NCI-H82 treated with DMSO at 0.1 percent for 48 hours (cell line): Measurements from ENCODE around the gene SMARCA2.
"Not testable (repeated sequence)": the region's sequence is repeated elsewhere in the genome, so short reads cannot be mapped to it uniquely, and the experiment has no call there.

Experiments used
- DNase-seq: peaks from one replicate; lab custom pipeline; 2025; ENCODE audit not compliant: unreplicated experiment; lab: John Stamatoyannopoulos, UW

SMARCA2 gene

DNA sequence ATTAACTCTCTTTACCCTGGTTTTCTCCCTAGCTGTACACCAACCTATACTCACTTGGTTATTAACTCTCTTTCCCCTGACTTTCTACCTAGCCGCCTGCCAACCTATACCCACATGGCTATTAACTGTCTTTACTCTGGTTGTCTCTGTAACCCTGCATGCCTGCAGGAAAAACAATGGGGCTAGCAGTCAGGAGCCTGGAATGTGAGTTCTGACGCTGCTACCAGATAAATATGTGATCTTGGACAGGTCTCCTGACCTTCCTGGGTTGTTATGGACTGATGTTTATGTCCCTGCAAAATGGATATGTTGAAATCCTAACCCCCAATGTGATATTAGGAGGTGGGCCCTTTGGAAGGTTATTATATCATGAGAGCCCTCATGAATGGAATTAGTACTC lies 119.2 kb downstream of the SMARCA2 start:
- no peak for DNase-seq

DNA sequence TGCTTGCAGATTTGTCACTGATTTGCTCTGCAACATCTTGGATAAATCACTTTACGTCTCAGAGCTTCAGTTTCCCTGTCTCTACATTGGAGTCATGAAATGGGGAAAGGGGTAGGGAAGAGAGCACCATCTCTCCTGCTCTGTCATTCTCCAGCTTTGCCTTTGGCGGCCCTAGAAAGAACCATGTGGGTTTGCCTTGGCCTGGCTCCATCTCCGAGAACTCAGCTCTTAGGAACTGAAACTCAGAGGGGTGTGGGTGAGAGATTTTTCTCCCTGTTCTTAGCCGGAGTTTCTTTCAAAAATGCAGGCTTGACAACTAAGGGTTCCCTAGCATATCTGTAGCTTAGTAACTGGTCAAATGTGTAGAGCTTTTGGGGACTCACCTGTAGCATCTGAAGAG lies 123.5 kb downstream of the SMARCA2 start:
- DNase-seq, result no peak

GRCh38 chr9:2140600-2141223 lies 125.6 kb downstream of the SMARCA2 start:
- no peak for DNase-seq

DNA sequence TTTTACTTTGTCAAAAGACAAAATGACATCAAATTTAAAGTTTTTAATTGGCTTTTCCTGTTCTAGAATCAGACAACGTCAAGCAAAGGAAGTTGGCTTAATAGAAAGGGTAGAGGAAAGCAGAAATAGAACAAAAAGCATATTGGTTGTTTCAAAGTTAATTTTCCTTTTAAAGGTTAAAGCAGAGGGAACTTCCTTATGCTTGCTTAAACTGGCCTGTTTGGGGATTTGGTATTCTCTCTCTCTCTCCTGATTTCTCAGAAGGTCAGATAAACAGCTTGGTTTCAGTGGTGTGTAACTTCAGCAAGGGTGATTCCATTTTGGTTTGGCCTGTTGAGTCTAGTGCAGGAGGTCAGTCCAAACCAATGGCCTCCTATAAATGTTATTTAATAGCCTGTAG lies 127.1 kb downstream of the SMARCA2 start:
- no peak for DNase-seq

DNA sequence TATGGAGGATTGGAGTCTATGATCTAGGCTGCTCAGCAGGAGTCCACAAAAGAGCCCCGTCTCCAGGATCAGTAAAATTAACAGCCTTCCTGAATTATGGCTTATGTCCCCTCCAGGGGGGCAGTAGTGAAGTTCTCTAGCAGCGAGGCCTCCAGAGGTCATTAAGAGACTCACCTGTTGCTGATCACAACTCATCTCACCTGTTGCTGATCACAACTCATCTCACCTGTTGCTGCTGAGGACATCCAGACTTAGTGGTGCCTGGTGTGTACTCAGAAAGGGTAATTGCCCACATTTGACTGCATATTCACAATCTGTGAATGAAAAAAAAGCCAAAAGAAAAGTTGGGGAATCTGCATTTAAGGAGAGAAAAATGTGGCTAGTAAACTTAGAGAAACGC lies 129.5 kb downstream of the SMARCA2 start:
- no peak for DNase-seq

DNA sequence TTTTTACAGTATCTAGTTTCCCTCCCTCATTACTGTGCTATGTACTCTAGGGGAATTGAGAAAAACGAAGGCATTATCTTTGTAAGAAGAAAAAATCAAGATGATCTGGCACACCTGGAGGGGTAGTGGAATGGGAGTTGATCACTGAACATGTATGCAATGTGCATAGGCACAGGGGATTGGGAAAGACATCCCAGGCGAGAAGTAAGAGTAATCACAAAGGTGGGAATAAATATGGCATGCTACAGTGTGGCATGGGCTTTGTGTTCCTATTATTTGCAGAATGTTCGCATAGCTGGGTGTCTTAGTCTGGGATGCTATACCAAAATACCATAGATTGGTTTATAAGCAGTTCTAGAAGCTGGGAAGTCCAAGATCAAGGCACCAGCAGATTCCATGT lies 130.6 kb downstream of the SMARCA2 start:
- DNase-seq, result no peak

- not testable (repeated sequence) for DNase-seq
These were observed 131.6 kb downstream of the SMARCA2 start for GRCh38 chr9:2146700-2147099.

DNA sequence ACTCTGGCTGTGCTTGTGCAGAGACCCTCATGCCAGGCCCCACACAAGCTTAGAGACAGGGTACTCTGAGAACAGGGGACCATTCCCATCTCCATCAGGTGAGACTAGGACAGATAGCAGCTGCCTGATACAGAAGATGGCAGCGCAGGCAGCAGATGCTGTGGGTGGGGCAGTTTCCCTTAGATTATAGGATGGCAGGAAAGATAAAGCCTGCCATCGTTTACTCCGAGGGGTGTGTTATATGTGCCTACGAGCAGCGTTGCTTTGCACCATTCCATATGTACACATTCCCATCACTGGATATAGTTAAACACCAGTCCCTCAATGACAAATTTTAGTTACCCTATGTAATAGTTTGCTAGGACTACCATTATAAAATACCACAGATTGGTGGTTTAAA lies 135.2 kb downstream of the SMARCA2 start:
- DNase-seq, result no peak

GRCh38 chr9:2151171-2151570 lies 136.0 kb downstream of the SMARCA2 start:
- DNase-seq, result no peak

DNA sequence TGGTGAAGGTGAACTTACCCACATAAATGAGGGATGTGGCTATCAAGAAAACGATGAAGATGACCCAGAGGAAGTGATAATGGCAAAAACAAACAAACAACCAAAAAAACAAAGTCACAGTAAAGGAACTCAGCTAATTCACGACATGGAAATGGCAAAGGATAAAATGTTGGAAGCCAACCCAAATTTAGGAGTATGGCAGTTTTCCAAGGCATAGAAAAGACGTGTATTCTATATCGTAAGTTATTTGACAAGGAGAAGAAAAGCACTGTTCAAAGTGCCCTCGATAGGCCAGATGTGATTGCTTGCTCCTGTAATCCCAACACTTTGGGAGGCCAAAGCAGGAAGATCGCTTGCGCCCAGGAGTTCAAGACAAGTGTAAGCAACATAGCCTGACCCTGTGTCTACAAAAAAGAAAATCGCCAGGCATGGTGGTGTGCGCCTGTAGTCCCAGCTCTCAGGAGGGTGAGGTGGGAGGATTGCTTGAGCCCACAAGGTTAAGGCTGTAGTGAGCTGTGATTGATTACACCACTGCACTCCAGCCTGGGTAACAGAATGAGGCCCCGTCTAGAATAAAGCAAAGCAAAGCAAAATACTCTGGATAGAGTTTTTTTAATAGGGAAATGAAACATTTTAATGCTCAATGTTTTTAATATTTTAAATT lies 138.0 kb downstream of the SMARCA2 start:
- DNase-seq, result no peak

- no peak for DNase-seq
These were observed 138.6 kb downstream of the SMARCA2 start for GRCh38 chr9:2153630-2154217.

DNA sequence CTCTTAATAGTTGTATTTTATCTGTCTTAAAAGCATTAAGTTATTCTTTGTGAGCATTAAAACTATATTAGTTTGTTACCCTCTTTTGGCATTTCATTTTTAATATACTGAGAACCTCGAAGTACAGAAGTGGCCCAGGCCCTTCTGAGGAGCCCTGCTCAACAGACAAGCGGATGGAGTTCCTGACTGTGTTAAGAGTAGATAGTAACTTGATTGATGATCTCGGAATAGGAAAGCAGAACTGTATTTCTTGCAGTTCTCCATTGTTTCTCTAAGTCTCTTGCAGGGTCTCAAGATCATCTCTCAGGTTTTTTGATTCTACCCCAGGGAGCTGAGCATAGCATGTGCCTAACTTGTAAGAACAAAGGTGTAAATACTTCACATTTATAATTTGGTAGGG lies 139.6 kb downstream of the SMARCA2 start:
- DNase-seq, result no peak

- DNase-seq, result no peak
These were observed 140.8 kb downstream of the SMARCA2 start for GRCh38 chr9:2155966-2156365.

DNA sequence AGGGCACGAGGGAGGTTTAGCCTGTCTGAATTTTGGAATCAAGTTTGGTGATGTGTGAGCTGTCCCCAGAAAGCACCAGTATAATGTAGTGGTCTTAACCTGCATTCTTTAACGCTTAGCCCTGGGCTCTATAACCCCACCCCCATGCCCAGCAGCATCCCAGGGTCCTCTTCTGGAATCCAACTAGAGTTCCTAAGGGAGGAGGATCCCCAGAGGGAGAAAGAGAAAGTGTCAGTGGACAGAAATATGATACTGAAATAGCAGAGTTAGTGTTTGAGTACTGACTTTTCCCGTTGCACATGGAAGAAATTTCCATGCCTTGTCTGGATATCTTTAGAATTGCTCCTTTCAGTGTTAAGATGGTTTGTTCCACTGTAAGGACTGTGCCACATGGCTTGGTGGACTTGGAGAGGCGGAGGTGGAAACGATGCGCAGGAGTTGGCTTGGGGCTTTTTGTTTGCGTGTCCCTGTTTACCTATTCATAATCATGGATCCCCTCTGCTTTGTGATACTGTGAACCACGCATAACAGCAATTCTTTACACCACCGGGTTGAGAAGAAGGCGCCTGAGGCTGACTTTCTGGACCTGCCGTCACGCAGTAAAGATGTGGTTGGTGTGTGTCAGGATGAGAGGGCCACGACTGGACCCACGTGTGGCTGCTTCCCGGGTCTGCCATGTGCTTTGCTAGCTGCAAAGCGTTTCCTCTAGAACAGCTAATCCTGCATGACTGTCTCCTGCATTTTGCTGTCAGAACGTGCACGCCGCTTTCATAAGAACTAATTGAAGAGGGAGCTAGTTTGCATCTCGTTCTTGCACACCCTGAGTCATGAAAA lies 142.3 kb downstream of the SMARCA2 start:
- DNase-seq, result no peak

DNA sequence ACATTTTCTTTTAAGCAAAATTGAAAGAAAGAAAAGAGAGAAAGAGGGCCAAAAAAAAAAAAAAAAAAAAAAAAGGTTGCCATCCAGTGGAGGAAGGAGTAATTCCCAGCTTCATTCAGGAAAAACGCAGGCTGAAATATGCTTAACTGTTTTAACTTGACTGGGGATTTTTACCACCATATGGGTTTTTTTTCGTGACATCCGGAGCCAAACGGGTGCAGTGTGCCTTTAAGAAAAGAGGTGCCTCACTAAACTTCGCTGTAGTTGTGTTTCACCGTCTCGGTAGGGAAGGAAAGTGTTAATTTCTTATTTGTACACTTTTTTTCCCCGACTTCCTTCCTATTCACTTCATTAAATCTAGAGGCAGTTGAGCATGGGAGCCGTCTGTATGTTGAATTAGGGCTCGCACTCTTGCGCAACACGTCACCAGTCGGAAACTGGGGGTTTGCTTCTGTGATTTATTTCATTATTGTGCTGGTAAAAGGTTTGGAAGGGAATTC lies 143.0 kb downstream of the SMARCA2 start:
- no peak for DNase-seq

DNA sequence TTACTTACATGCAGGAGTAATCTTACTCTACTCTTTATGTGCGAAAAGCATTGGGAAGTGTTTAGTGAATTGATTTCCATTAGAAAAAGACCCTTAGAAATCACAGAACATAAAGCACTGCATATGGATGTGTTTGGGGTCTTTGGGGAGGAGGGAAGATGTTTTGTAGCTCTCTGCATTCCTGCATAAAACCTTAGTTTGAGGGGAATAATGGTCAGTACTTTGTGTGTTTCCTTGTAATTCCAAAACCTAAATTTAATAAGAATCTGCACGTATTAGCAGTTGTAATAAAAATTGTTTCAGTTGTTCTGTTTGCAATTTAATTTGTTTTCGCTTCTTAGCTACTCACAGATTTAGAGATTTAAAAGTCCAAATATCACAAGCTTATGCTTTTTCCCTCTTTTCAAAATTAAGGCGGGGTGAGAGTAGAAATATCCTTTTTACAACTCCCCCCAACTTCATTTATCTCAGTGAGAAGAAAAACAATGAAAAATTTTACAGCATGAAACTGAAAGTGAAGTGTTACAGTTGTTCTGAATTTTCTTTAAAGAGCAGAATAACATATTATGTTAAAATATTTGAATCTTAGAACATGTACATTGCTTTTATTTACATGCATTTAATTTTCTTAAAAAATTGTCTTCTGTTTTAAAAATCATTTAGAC lies 143.8 kb downstream of the SMARCA2 start:
- no peak for DNase-seq

DNA sequence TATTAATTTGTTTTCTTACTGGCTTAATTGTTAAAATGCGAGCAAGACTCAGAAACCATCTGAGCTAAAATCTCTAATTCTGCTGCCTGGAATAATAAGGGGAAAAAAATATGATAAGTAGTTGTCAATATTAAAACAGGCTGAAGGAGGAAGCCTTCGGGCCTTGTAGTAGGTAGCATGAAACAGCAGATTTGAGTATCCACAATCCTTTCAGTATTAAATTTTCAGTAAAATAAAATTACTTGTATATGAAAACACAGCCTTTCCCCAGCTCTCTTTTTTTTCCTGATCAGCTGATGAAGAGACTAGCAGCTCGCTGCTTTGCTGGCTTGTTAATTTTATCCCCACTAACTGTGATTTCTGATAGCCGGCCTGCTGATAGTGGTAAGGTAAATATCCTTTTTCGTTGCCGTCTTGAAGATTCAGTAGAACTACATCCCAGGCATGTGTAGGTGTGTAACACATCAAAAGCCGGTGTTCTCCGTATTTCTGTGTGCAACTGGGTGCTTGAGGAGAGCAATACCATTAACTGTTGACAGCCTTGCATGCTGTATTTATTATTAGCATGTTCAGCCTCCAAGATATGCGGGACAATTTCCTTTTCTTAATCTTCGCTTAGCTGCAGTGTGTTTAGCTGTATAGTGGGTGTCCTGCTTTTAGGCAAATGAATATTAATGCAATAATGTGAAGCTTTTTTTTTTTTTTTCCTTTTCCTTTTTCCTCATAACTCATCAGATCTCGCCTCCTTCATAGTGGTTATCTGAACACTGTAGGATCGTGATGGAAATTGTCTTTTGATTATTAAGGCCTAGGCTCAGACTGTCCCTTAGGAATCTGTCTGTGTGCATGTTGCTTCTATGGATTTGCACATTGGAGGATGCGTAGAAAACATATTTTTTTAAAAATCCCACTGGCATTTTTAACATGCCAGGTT lies 144.6 kb downstream of the SMARCA2 start:
- no peak for DNase-seq

- DNase-seq, result no peak
These were observed 146.5 kb downstream of the SMARCA2 start for GRCh38 chr9:2161661-2162060.

GRCh38 chr9:2163231-2163885 lies 148.2 kb downstream of the SMARCA2 start:
- no peak for DNase-seq
